Endothelial cell of umbilical vein (primary cell): ENCODE results near the gene TAGLN. TPM values are rescaled to one million over a fixed set of nuclear protein-coding genes. Genes with fewer than 3 reads are reported as not detected.

Experiments
- BruUV-seq: library from RNA; stranded (reverse); fragments of 400-500 nt; replicated peaks from 2 replicates; lab custom pipeline; 2021; lab: Mats Ljungman, UMichigan
- CTCF ChIA-PET: fragments of 300-600, 350-600 bp; sonication (Branson Sonifier 250); formaldehyde crosslinking; loops from one replicate; lab custom pipeline; 2021; ENCODE audit warnings: antibody characterized with exemption, inconsistent platforms; lab: Charles Lee
- POLR2A ChIA-PET: fragments of 300-600, 350-600 bp; sonication (Branson Sonifier 250); formaldehyde crosslinking; loops from one replicate; lab custom pipeline; 2021; ENCODE audit warnings: antibody characterized with exemption, inconsistent platforms; lab: Charles Lee
- DNase-seq: peaks from one replicate; pipeline ENCODE4 v3.0.0-alpha.2; 2011; ENCODE audit warnings: low read depth, low spot score
- FAIRE-seq: peaks from 2 replicates; lab custom pipeline; 2011; peaks lifted over from hg19 to GRCh38; lab: Jason Lieb, UNC
- H2AFZ ChIP-seq: 2 replicates; pipeline ENCODE4 v1.6.0; 2012; ENCODE audit warnings: low read depth, low read length, control low read depth, inconsistent platforms
- H3K27ac ChIP-seq: 2 replicates; pipeline ENCODE4 v1.5.1; 2011; ENCODE audit warnings: low read depth, mild to moderate bottlenecking, control low read depth, low read length, moderate library complexity; ENCODE audit not compliant: insufficient read depth
- H3K27me3 ChIP-seq, 2 experiments: 2 replicates each; pipeline versions ENCODE4 v1.6.0 to v1.6.1; 2011; ENCODE audit warnings: low read length in 2 of 2, mixed read lengths in 1 of 2; ENCODE audit not compliant: control insufficient read depth in 2 of 2, insufficient read depth in 2 of 2
- H3K36me3 ChIP-seq, 2 experiments: 2 replicates in 1 of 2; 3 replicates in 1 of 2; pipeline ENCODE4 v1.5.1; 2011; ENCODE audit warnings: low read length in 2 of 2, mild to moderate bottlenecking in 1 of 2, moderate library complexity in 1 of 2; ENCODE audit not compliant: control insufficient read depth in 2 of 2, insufficient read depth in 2 of 2; ENCODE audit errors: extremely low read depth in 1 of 2
- H3K4me1 ChIP-seq: 3 replicates; pipeline ENCODE4 v1.5.1; 2011; ENCODE audit warnings: mild to moderate bottlenecking, low read length; ENCODE audit not compliant: control insufficient read depth, insufficient read depth; ENCODE audit errors: extremely low read depth
- H3K4me2 ChIP-seq: 2 replicates; pipeline ENCODE4 v1.6.1; 2011; ENCODE audit warnings: low read length, control low read depth, mixed read lengths; ENCODE audit not compliant: insufficient read depth
- H3K4me3 ChIP-seq, 3 experiments: fragments of 200-600 bp in 1 of 3; sonication (generic), shearing (Covaris generic) in 1 of 3; replicated peaks in 1 of 3; 2 replicates each; pipeline ENCODE4 v1.5.1; 2011 to 2016; ENCODE audit warnings: control low read depth in 3 of 3, low read length in 3 of 3, mild to moderate bottlenecking in 2 of 3, inconsistent platforms in 1 of 3, low read depth in 1 of 3, moderate library complexity in 1 of 3; ENCODE audit not compliant: insufficient read depth in 1 of 3
- H3K79me2 ChIP-seq: 2 replicates; pipeline ENCODE4 v1.6.0; 2012; ENCODE audit warnings: low read length, inconsistent platforms; ENCODE audit not compliant: control insufficient read depth, insufficient read depth
- H3K9ac ChIP-seq: replicated peaks from 2 replicates; pipeline ENCODE3; 2011; ENCODE audit warnings: low read length, control low read depth; ENCODE audit not compliant: insufficient read depth; ENCODE audit errors: extremely low read depth
- H3K9me1 ChIP-seq: replicated peaks from 3 replicates; pipeline ENCODE4 v1.6.0; 2011; ENCODE audit warnings: mild to moderate bottlenecking, low read length; ENCODE audit not compliant: control insufficient read depth, insufficient read depth; ENCODE audit errors: extremely low read depth
- H3K9me3 ChIP-seq: replicated peaks from 2 replicates; pipeline ENCODE4 v1.5.1; 2012; ENCODE audit warnings: low read length, inconsistent platforms; ENCODE audit not compliant: control insufficient read depth, insufficient read depth
- H4K20me1 ChIP-seq: replicated peaks from 2 replicates; pipeline ENCODE3; 2011; ENCODE audit warnings: mild to moderate bottlenecking, low read length; ENCODE audit not compliant: control insufficient read depth, insufficient read depth; ENCODE audit errors: extremely low read depth
- CTCF ChIP-seq, 2 donors: IDR thresholded peaks; 1 replicate in 1 of 2; 2 replicates in 1 of 2; pipeline ENCODE4 v1.5.1; 2011; ENCODE audit warnings: low read length in 2 of 2, mild to moderate bottlenecking in 2 of 2, moderate library complexity in 2 of 2, control low read depth in 1 of 2, inconsistent platforms in 1 of 2, low read depth in 1 of 2; ENCODE audit not compliant: insufficient read depth in 1 of 2; ENCODE audit errors: extremely low read depth in 1 of 2
- FOS ChIP-seq: IDR thresholded peaks from 2 replicates; pipeline ENCODE4 v1.6.1; 2011; ENCODE audit warnings: mild to moderate bottlenecking, low read length, moderate library complexity, borderline replicate concordance; ENCODE audit not compliant: insufficient read depth
- JUN ChIP-seq: IDR thresholded peaks from 2 replicates; pipeline ENCODE4 v1.6.1; 2011; ENCODE audit warnings: borderline replicate concordance, low read depth; ENCODE audit not compliant: insufficient read length, insufficient read depth
- MYC ChIP-seq: IDR thresholded peaks from one replicate; pipeline ENCODE4 v1.6.1; 2011; ENCODE audit warnings: mild to moderate bottlenecking, low read depth, low read length
- POLR2AphosphoS5 ChIP-seq: IDR thresholded peaks from 2 replicates; pipeline ENCODE4 v1.6.1; 2012; ENCODE audit warnings: low read depth, mild to moderate bottlenecking, control low read depth, low read length, moderate library complexity; ENCODE audit not compliant: insufficient read depth
- dilution Hi-C: fragments of 300-500 bp; cut with MboI; formaldehyde crosslinking; loops from one replicate; pipeline ENCODE4 v1.15.0; 2019; ENCODE audit warnings: low sequenced_read_pairs; ENCODE audit not compliant: extremely low pct_ligation_motif_present
- intact Hi-C: fragments of 100-400 bp; cut with micrococcal nuclease; formaldehyde crosslinking; loops from one replicate; pipeline ENCODE4 v1.10.0; 2022
- polyA plus RNA-seq, 4 experiments: library from polyadenylated mRNA; depleted of rRNA in 3 of 4; stranded (reverse) in 3 of 4; unstranded in 1 of 4; fragments of >200 nt; gene quantifications; 2 replicates each; pipeline versions ENCODE4 v1.2.1 to v1.2.3, GENCODE V29; 2011 to 2012; ENCODE audit warnings: missing spikeins in 1 of 4
- total RNA-seq: library from RNA; stranded (reverse); gene quantifications from 2 replicates; pipeline ENCODE4 v1.2.3, GENCODE V29; 2021

TAGLN gene
- total and polyA plus RNA-seq, 2 donors (not counting 3 experiments of a cell fraction or from before 2014, with no cell fraction given): 20.8 to 113 TPM

- FAIRE-seq (no peak), DNase-seq (no peak)
- Histone ChIP-seq H3K36me3 (peaks cover 3 to 6% of the 10 kb centered on the region in 2 experiments), H3K4me1 (peaks cover 19% of the 10 kb centered on the region), H3K27ac (no peak overlapping the region), H3K27me3 (no peaks in the 10 kb centered on the region), H3K4me2 (no peak overlapping the region), H2AFZ (no peak overlapping the region), H3K9ac (no peak overlapping the region), H3K9me1 (no peaks in the 10 kb centered on the region), H3K9me3 (no peaks in the 10 kb centered on the region), H3K4me3 (no peak overlapping the region), H4K20me1 (no peaks in the 10 kb centered on the region), H3K79me2 (peaks cover 8% of the 10 kb centered on the region)
- dilution Hi-C loops: no loop called here
- BruUV-seq: no TSS peak
- TF ChIP-seq MYC: no peak
- TF ChIP-seq JUN: no peak
- CTCF ChIA-PET: interaction anchor here (0.6 to 2.1 kb wide), 6 partner anchors 43 to 815 kb away, joined by 3 to 6 read pairs (median 4); partner anchors contain the start of gene CEP164
- intact Hi-C loops: loop anchor here (10.0 kb wide), 1 partner anchor 577 kb away; no protein-coding TSS in a partner anchor
- POLR2A ChIA-PET: no interaction called here
These were observed 39.1 kb downstream of the TAGLN start for GRCh38 chr11:117238221-117238620.

- Histone ChIP-seq H3K4me2 (no peak overlapping the region), H2AFZ (no peak overlapping the region), H3K27me3 (no peaks in the 10 kb centered on the region), H3K9me1 (no peaks in the 10 kb centered on the region), H3K9ac (no peak overlapping the region), H3K9me3 (no peaks in the 10 kb centered on the region), H4K20me1 (no peaks in the 10 kb centered on the region), H3K4me3 (no peak overlapping the region), H3K79me2 (no peaks in the 10 kb centered on the region), H3K36me3 (peaks cover 3 to 6% of the 10 kb centered on the region in 2 experiments), H3K27ac (peak overlapping the region; percentile 52), H3K4me1 (peaks cover 11% of the 10 kb centered on the region)
- DNase-seq (peak; percentile 59), FAIRE-seq (peak; percentile 79)
- CTCF ChIA-PET: interaction anchor here (0.6 to 2.1 kb wide), 6 partner anchors 17 to 814 kb away, joined by 3 to 6 read pairs (median 4); partner anchors contain the start of gene CEP164
- no TSS peak for BruUV-seq
- TF ChIP-seq POLR2AphosphoS5: no peak
- peak; percentile 11 to 50 for TF ChIP-seq CTCF (IDR thresholded peaks at IDR 0.05; ENCODE audit: extremely low read depth in 1 of 2, insufficient read depth in 1 of 2, low read depth in 1 of 2, low read length in 2 of 2)
- TF ChIP-seq FOS: peak; percentile 66
- intact Hi-C loops: loop anchor here (10.0 kb wide), 1 partner anchor 576 kb away; no protein-coding TSS in a partner anchor
- POLR2A ChIA-PET: interaction anchor here (0.6 kb wide), 1 partner anchor 125 kb away, joined by 3 read pairs; no protein-coding TSS in a partner anchor
- dilution Hi-C loops: no loop called here
These were observed 40.1 kb downstream of the TAGLN start for GRCh38 chr11:117239295-117239694.
